Measurements from ENCODE around the gene PRSS50.

Gene PRSS50

DNA sequence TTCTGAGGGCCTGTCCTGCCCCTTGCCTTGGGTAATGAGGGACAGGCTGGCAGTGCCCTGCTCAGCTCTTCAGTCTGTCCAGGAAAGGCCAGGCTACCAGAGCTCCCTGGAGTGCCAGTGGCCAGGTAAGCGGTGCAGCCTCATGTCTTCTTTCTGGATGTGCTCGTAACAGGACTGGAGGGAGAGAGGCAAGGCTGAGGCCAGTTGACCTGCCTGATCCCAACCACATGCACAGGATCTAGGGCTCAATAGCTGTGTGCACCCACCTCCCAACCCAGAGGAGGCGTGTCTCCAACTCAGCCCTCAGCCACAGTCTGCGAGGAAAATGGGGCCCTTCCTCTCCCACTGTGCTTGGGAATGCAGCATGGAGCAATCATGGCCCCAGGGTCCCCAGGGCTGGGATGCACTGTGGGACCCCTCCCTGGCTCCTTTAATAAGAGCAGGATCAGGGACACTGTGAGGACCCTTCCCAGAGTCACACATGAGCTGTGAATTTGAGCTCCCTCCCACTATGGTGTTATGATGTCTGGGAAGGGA is 46.7 kb downstream of the PRSS50 start:
- no peak for DNase-seq
- TF ChIP-seq POLR2A (IDR thresholded peaks at IDR 0.05; ENCODE audit: low read length) (no peak), GATA1 (IDR thresholded peaks at IDR 0.05; ENCODE audit: low read depth, low read length) (no peak)

DNA sequence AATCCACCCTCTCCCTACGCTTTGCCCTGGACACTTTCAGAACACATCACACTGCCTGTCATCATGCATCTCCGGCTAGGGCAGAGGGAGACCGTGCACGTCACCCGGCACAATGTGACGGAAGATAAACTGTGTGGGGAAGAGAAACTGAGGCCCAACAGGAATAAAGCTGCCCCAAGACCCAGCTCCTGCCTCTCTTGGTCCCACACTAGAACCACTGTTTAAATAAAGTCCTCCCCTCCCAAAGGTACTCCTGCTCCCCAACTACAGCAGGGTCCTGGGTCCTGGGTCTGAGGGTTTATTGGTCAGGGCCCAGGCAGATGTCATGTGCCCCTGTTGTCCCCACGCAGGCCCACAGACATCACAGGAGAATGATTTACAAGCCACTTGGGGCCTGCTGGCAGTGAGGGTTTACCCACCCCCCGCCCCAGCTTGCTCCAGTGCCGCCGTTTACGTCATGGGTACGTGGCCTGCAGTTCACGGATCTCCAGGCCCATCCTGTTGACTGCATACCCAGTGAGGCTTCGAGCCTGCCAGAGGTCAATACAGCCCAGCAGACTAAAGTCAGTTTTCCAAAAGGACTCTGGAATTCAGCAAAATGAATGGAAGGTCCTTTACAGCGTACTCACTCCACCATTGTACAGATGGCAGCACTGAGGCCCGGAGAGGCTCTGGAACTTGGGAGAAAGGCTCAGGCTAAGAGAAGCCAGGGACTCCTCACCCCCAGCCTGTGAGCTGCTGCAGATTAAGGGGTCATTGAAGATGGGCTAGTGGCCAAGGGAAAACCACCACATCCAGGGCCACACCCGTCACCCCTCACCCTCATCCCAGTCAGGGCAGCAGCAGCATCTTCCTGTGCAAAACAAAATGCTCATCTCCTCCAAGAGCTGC is 47.4 kb downstream of the PRSS50 start:
- TF ChIP-seq GATA1 (IDR thresholded peaks at IDR 0.05; ENCODE audit: low read depth, low read length) (no peak), POLR2A (IDR thresholded peaks at IDR 0.05; ENCODE audit: low read length) (no peak)

DNA sequence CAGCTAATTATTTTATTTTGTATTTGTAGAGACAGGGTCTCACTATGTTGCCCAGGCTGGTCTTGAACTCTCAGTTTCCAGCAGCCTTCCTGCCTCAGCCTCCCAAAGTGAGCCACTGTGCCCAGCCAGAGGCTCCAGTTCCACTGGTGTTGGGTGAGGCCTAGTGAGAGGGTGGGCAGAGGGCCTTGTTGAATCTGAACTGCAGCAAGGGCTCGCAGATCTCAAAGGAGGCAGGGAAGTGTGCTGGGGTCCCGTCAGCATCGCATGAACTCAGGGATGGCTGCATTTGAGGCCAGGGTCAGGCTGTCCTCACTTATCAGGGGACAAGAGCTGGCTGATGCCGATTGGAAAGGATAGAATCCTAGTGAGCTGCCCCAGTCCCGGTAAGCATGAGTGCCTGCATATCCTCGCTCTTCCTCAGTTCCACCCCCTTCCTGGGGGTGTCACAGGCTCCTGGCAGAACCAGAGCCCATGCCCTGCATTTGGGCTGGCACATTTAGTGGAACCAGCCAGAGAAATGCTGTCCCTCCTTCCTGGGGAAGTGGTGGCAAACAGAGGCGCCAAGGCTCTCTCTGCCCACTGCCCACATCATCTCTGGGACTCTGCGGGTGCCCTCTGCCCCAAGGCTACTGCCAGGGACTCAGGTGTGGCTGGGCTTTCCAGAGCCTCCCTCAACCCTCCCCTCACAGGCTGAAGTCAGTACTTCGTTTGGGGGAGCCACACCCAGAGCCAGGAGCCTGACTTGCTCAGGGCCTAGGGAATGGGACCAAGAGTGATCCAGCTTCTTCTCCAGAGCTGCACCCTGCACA is 48.3 kb downstream of the PRSS50 start:
- DNase-seq, result no peak
- TF ChIP-seq GATA1 (IDR thresholded peaks at IDR 0.05; ENCODE audit: low read depth, low read length) (no peak), POLR2A (IDR thresholded peaks at IDR 0.05; ENCODE audit: low read length) (no peak)

More for the DNA sequence above, 47.4 kb downstream of the PRSS50 start:
- no peak for DNase-seq

DNA sequence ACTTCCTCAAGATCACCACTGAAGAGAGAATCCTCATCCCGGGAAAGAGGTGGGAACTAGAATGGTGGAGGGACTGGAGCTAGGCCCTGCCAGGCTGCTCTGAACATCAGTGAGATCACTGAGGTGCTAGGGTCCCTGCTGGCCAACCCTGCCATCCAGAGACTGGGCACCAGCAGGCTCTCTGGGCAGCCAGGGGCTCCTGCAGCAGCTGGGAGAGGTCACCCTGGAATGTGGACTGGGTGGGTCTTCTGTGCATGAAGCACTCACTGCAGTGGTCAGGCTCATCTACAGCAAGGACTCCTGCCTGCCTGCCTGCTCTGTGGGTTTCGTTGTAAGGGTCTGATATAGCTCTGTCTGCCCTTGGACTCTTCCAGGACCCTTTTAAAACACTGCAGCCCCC is 49.1 kb downstream of the PRSS50 start:
- no peak for DNase-seq
- TF ChIP-seq GATA1 (IDR thresholded peaks at IDR 0.05; ENCODE audit: low read depth, low read length) (no peak), POLR2A (IDR thresholded peaks at IDR 0.05; ENCODE audit: low read length) (no peak)

DNA sequence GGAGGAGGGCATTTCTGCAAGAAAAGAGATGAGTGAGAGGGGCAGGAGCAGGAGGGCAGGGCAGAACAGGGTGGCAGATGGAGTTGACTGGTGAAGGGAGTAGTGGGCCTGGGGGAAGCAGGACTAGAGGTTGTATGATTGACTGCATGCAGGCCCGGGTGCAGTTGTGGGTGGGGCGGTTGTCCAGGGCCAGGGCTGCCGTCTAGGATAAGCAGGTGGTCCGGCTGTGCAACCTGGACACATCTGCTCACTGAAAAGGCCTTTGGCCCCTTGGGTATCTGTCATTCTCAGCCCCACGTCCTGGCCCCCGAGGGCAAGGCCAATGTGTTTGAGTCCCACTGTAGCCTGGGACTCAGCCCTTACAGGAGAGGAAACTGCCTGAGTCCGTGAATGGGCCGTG is 49.6 kb downstream of the PRSS50 start:
- DNase-seq, result no peak
- TF ChIP-seq GATA1 (IDR thresholded peaks at IDR 0.05; ENCODE audit: low read depth, low read length) (no peak), POLR2A (IDR thresholded peaks at IDR 0.05; ENCODE audit: low read length) (no peak)

DNA sequence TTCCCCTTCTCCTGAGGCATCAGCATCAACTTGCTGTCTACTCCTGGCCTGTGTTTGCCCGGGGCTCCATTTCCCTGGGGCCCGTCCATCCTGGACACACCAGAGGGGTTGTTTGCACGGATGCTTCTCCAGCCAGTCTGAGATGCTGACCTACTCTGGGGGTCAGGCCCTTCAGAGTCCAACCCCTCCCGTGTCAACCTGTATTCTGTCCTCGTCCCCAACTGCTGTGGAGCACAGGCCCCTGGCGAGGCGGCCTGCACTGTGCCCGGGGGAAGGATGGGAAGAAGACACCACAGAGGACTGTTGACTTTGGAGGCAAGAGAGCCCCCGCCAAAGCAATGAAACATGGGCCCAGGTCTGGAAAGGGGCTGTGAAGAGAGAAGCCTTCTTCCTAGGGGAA is 50.0 kb downstream of the PRSS50 start:
- no peak for TF ChIP-seq GATA1 (IDR thresholded peaks at IDR 0.05; ENCODE audit: low read depth, low read length)
- no peak for TF ChIP-seq POLR2A (IDR thresholded peaks at IDR 0.05; ENCODE audit: low read length)
- DNase-seq, result no peak

DNA sequence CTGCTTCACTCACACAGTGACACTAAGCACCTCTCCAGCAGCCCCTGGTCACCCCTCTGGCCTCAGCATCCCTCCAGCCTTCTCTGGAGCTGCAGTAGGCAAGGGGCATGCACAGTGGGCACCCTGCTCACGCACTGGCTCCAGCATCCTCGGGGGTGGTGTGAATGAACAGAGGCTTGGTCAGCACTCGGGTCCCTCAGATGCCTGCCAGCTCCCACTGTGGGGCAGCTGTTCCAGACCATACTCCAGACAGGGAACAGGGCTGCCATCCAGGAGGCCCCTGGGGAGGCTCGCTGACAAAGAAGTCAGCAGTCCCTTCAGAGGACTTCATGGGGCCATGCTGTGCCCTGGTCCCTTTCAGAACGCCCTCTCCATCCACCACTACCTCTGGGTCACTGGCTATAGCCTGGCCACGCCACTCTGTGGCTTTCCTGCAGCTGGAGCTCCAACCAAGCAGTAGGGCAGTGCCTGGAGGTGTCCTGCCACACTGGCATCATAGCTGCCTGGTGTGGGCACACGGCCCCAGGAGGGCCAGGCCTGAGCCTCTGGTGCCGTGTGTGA is 50.5 kb downstream of the PRSS50 start:
- TF ChIP-seq GATA1 (IDR thresholded peaks at IDR 0.05; ENCODE audit: low read depth, low read length) (no peak), POLR2A (IDR thresholded peaks at IDR 0.05; ENCODE audit: low read length) (no peak)
- DNase-seq, result no peak

DNA sequence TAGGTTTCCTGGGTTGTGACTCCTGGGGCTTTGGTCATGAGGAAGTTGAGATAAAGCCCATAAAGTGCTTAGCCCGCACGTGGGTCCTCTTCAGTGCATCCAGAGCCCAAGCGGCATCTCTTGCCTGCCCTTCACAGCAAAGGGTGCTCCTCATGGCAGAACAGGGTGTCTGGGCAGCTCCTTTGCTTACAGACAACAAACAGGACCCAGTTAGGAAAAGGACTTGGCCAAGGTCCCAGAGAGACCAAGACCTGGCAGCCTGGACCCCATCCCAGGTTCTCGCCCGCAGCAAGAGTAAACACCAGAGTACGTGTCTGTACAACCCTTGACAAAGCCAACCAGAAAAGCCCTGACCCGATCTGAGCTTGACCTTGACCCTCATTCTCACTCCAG is 51.2 kb downstream of the PRSS50 start:
- no peak for DNase-seq
- TF ChIP-seq POLR2A (IDR thresholded peaks at IDR 0.05; ENCODE audit: low read length), result no peak
- TF ChIP-seq GATA1 (IDR thresholded peaks at IDR 0.05; ENCODE audit: low read depth, low read length), result no peak

DNA sequence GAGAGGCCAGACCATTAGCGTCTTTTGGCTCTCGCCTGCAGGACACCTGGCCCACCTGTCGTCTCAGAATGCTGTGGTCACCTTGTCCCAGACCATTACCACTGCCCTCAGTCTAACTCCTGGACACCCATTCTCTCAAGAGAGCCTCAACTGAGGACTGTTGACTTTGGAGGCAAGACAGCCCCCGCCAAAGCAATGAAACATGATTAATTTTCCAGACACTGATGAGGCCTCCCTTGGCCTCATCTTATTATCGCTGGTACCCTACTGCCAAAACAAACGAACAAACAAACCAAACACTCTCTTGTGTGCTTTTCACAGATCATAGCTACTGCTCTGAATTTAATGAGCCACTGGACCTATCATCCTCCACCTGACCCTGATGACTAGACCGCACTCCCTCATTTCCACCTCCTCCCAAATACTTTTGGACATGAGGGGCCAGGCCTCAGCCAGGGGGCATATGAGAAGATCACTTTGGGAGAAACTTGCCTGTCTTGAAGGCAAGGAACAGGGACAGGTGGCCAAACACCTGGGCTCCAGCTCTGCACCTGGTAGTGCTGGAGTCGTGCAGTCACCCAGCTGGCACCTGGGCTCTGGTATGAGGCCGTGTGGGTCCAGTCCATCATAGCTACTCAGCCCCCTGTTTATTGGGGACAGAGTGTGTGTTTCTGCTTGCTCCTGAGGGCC is 51.8 kb downstream of the PRSS50 start:
- DNase-seq, result no peak
- no peak for TF ChIP-seq POLR2A (IDR thresholded peaks at IDR 0.05; ENCODE audit: low read length)
- TF ChIP-seq GATA1 (IDR thresholded peaks at IDR 0.05; ENCODE audit: low read depth, low read length), result no peak

DNA sequence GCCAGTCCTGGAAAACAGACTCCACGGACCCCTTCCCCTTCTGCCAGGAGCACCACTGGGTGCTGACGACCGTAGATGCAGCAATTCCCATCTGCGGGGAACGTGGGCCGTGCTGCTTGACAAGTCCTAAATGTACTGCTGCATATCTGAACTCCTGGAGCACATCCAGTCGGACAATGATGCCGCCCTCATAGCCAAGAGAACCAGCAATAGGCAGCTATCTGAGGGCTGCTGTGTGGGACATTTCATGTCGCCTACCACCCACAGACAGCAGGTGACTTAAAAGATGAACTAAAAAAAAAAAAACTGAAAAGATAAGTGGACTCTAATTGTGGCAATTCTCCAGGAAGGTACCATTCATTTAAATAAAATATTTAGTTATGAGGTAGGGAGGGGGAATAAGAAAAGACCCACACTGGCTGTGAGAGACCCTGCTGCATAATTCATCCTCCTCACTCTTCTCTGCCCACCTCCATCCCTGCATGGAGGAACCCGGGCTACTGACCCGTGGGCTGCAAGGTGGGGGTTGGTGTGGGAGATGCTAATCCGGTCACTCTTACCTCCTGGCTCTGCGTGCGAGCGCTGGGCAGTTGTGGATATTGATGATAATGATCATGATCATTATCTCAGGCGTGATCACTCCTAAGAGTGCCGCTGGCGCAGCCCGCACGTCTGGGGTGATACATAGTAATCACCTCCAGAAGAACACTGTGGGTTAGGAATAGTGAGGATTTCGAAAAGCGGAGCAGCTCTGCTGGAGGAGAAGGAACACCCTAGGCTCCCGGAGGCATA is 52.5 kb downstream of the PRSS50 start:
- DNase-seq, result no peak

DNA sequence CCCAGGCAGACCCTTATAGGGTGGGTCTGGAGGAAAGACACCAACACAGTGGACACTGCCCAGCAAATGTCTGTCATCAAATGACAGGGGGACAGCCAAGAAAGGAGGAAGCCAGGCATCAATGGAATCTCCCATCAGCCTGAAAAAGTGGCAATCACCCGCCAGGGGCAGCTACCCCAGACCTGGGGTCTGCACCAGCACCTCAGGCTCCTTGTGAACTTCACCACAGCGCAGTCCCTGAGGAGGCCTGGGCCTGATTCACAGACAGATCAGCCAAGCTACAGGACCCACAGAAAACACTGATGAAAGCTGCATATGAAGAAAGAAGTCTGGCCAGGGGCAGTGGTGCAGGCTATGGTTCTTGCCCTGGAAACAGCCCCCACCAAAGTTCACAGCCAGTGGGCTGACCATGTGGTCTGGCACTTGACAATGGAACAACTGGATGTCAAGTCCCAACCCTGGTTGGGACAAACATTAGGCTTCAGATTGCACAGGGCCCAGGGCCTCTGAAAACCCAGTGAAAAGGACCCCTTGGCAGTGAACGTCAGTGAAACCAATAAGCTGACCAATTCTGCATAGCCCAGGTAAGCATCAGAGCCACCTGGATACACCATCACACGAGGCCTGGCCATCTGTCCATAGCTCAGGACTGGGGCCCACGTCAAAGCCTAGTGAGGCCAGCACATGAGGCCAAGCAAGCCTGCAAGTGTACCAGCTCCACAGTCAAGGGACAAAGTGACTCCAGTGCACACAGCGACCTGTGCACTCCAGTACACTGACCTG is 53.3 kb downstream of the PRSS50 start:
- no peak for DNase-seq
- TF ChIP-seq GATA1 (IDR thresholded peaks at IDR 0.05; ENCODE audit: low read depth, low read length), result no peak
- TF ChIP-seq POLR2A (IDR thresholded peaks at IDR 0.05; ENCODE audit: low read length), result no peak

More for the DNA sequence above, 52.5 kb downstream of the PRSS50 start:
- TF ChIP-seq POLR2A (IDR thresholded peaks at IDR 0.05; ENCODE audit: low read length) (no peak), GATA1 (IDR thresholded peaks at IDR 0.05; ENCODE audit: low read depth, low read length) (no peak)

DNA sequence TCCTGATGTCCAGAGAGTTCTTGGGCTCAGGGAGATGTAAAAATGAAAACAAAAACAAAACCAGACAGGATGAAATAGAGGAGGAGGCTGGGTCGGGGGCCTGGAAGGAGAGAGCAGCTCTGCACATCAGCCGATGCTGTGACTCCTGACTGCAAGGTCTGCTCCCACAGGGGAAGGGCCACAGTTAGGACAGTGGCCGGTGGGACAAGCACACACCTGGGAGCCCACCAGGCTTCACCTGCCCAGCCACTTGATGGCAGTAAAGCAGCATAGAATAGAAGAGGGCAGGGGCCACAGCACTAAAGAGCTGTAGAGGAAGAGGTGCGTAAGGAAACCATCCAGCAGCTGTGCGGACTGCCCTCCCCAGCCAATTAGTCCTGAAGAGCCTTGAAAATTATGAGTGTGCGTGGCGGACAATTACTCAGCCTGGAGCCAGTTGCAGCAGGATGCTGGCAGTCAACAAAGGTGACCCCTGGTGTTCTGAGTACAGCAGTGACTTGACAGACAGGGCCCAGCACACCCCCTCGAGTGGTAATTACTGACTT is 54.0 kb downstream of the PRSS50 start:
- no peak for DNase-seq
- TF ChIP-seq POLR2A (IDR thresholded peaks at IDR 0.05; ENCODE audit: low read length) (no peak), GATA1 (IDR thresholded peaks at IDR 0.05; ENCODE audit: low read depth, low read length) (no peak)

Measured in erythroblast (primary cell).